H1 (cell line): ENCODE data around the gene CCDC71. TPM values are rescaled to one million over a fixed set of nuclear protein-coding genes. Genes with fewer than 3 reads are reported as not detected.

Source experiments
- CTCF ChIA-PET: fragments of 300-600 bp; sonication (Branson Sonifier 250); formaldehyde crosslinking; loops from one replicate; lab custom pipeline; 2021; ENCODE audit not compliant: partially characterized antibody; lab: Charles Lee
- POLR2A ChIA-PET: fragments of 300-600 bp; sonication (Branson Sonifier 250); formaldehyde crosslinking; loops from one replicate; lab custom pipeline; 2021; ENCODE audit warnings: inconsistent platforms; ENCODE audit not compliant: partially characterized antibody; lab: Charles Lee
- DNase-seq, 2 experiments: peaks; one replicate each; pipeline versions ENCODE4 v3.0.0 to v3.0.0-alpha.2; 2010 to 2022; ENCODE audit warnings: low spot score in 2 of 2, low read depth in 1 of 2, mixed read lengths in 1 of 2
- FAIRE-seq: peaks from 2 replicates; lab custom pipeline; 2011; peaks lifted over from hg19 to GRCh38; lab: Jason Lieb, UNC
- H2AFZ ChIP-seq: 2 replicates; pipeline ENCODE4 v1.8.1; 2012; ENCODE audit warnings: low read length, inconsistent platforms
- H2AK5ac ChIP-seq: 2 replicates; pipeline ENCODE4 v1.6.1; 2013; ENCODE audit warnings: low read depth, low read length
- H2BK120ac ChIP-seq: replicated peaks from 2 replicates; pipeline ENCODE3; 2013; ENCODE audit warnings: low read depth, low read length, inconsistent platforms
- H2BK12ac ChIP-seq: 2 replicates; pipeline ENCODE4 v1.6.1; 2013; ENCODE audit warnings: low read depth, low read length
- H2BK15ac ChIP-seq: 2 replicates; pipeline ENCODE4 v1.6.1; 2013; ENCODE audit warnings: low read length
- H2BK20ac ChIP-seq: 2 replicates; pipeline ENCODE4 v1.6.1; 2013; ENCODE audit warnings: low read length
- H2BK5ac ChIP-seq: 2 replicates; pipeline ENCODE4 v1.6.1; 2013; ENCODE audit warnings: low read depth, low read length
- H3K14ac ChIP-seq: 2 replicates; pipeline ENCODE4 v1.6.1; 2013; ENCODE audit warnings: inconsistent platforms; ENCODE audit not compliant: insufficient read length
- H3K18ac ChIP-seq: 2 replicates; pipeline ENCODE4 v1.6.1; 2013; ENCODE audit warnings: low read length; ENCODE audit errors: extremely low read depth
- H3K23ac ChIP-seq: 2 replicates; pipeline ENCODE4 v1.6.1; 2013; ENCODE audit warnings: inconsistent platforms; ENCODE audit not compliant: insufficient read length
- H3K23me2 ChIP-seq: 2 replicates; pipeline ENCODE4 v1.6.1; 2013; ENCODE audit warnings: low read depth, low read length
- H3K27ac ChIP-seq: 2 replicates; pipeline ENCODE4 v1.6.1; 2011; ENCODE audit warnings: low read depth, low read length, inconsistent platforms
- H3K27me3 ChIP-seq, 4 experiments: replicated peaks in 1 of 4; 1 replicate in 1 of 4; 2 replicates in 3 of 4; pipeline versions ENCODE4 v1.6.1 to v1.8.1; 2011 to 2013; ENCODE audit warnings: low read length in 3 of 4, mild to moderate bottlenecking in 3 of 4, inconsistent platforms in 2 of 4, mixed read lengths in 2 of 4, moderate library complexity in 1 of 4; ENCODE audit not compliant: control insufficient read depth in 3 of 4, insufficient read depth in 3 of 4; ENCODE audit errors: extremely low read depth in 1 of 4
- H3K36me3 ChIP-seq, 4 experiments: 2 replicates each; pipeline versions ENCODE4 v1.6.1 to v1.8.1; 2011 to 2013; ENCODE audit warnings: mild to moderate bottlenecking in 4 of 4, low read length in 3 of 4, moderate library complexity in 2 of 4, control low read depth in 1 of 4, inconsistent platforms in 1 of 4; ENCODE audit not compliant: insufficient read depth in 4 of 4, control insufficient read depth in 2 of 4
- H3K4ac ChIP-seq: replicated peaks from 2 replicates; pipeline ENCODE3; 2013; ENCODE audit warnings: low read length, low read depth, mixed read lengths, inconsistent platforms; ENCODE audit not compliant: insufficient read length
- H3K4me1 ChIP-seq, 4 experiments: replicated peaks in 1 of 4; 1 replicate in 1 of 4; 2 replicates in 3 of 4; pipeline versions ENCODE4 v1.6.1 to v1.8.1; 2011 to 2013; ENCODE audit warnings: low read length in 3 of 4, inconsistent platforms in 2 of 4, mixed read lengths in 1 of 4; ENCODE audit not compliant: insufficient read depth in 4 of 4, control insufficient read depth in 3 of 4
- H3K4me2 ChIP-seq, 2 experiments: 2 replicates each; pipeline versions ENCODE4 v1.6.1 to v1.8.1; 2011 to 2013; ENCODE audit warnings: low read depth in 2 of 2, low read length in 2 of 2, control low read depth in 1 of 2, inconsistent platforms in 1 of 2, mild to moderate bottlenecking in 1 of 2; ENCODE audit not compliant: insufficient read depth in 1 of 2
- H3K4me3 ChIP-seq, 4 experiments: fragments of 200-600, 300-600 bp in 1 of 4; sonication (generic), shearing (Covaris generic), sonication (Bioruptor Twin) in 1 of 4; 2 replicates each; pipeline versions ENCODE4 v1.5.1 to v1.8.1; 2011 to 2016; ENCODE audit warnings: low read length in 4 of 4, low read depth in 3 of 4, control low read depth in 2 of 4, inconsistent platforms in 2 of 4, mild to moderate bottlenecking in 2 of 4, mixed read lengths in 1 of 4, moderate library complexity in 1 of 4; ENCODE audit not compliant: insufficient read depth in 2 of 4; ENCODE audit errors: extremely low read depth in 1 of 4
- H3K56ac ChIP-seq: replicated peaks from 2 replicates; pipeline ENCODE3; 2013; ENCODE audit warnings: low read depth, mild to moderate bottlenecking, mixed read lengths, low read length, inconsistent platforms; ENCODE audit not compliant: insufficient read length
- H3K79me1 ChIP-seq: 2 replicates; pipeline ENCODE4 v1.6.1; 2013; ENCODE audit warnings: low read depth, low read length, control low read depth
- H3K79me2 ChIP-seq, 2 experiments: 2 replicates each; pipeline versions ENCODE4 v1.6.1 to v1.8.1; 2012 to 2013; ENCODE audit warnings: low read length in 2 of 2, mild to moderate bottlenecking in 2 of 2, inconsistent platforms in 1 of 2; ENCODE audit not compliant: insufficient read depth in 2 of 2, control insufficient read depth in 1 of 2
- H3K9ac ChIP-seq, 4 experiments: replicated peaks in 1 of 4; 1 replicate in 1 of 4; 2 replicates in 3 of 4; pipeline versions ENCODE4 v1.6.1 to v1.8.1; 2011 to 2013; ENCODE audit warnings: low read depth in 3 of 4, low read length in 3 of 4, control low read depth in 2 of 4, mild to moderate bottlenecking in 2 of 4, moderate library complexity in 2 of 4, inconsistent platforms in 1 of 4; ENCODE audit errors: extremely low read depth in 1 of 4
- H3K9me3 ChIP-seq, 2 experiments: 2 replicates each; pipeline versions ENCODE4 v1.6.1 to v1.8.1; 2012 to 2013; ENCODE audit warnings: mild to moderate bottlenecking in 2 of 2, moderate library complexity in 2 of 2, control low read depth in 1 of 2, inconsistent platforms in 1 of 2, low read depth in 1 of 2, low read length in 1 of 2, mixed read lengths in 1 of 2; ENCODE audit not compliant: insufficient read depth in 2 of 2
- H4K20me1 ChIP-seq, 2 experiments: replicated peaks in 1 of 2; 2 replicates each; pipeline versions ENCODE3 to v1.8.1; 2011 to 2013; ENCODE audit warnings: inconsistent platforms in 2 of 2, low read length in 2 of 2, mild to moderate bottlenecking in 1 of 2; ENCODE audit not compliant: insufficient read depth in 2 of 2, control insufficient read depth in 1 of 2
- H4K5ac ChIP-seq: 2 replicates; pipeline ENCODE4 v1.6.1; 2013; ENCODE audit warnings: low read length, low read depth, mixed read lengths, inconsistent platforms; ENCODE audit not compliant: insufficient read length
- H4K8ac ChIP-seq: 2 replicates; pipeline ENCODE4 v1.8.0; 2013; ENCODE audit warnings: mild to moderate bottlenecking, moderate library complexity, low read length, inconsistent platforms; ENCODE audit not compliant: insufficient read depth; ENCODE audit errors: extremely low read depth
- H4K91ac ChIP-seq: replicated peaks from 2 replicates; pipeline ENCODE3; 2013; ENCODE audit warnings: low read length, mixed read lengths, inconsistent platforms; ENCODE audit not compliant: insufficient read length
- ASH2L ChIP-seq: fragments of 200-600, 300-600 bp; sonication (generic); IDR thresholded peaks from one replicate; pipeline ENCODE4 v1.7.1; 2017; ENCODE audit warnings: low read length
- CHD1 ChIP-seq: IDR thresholded peaks from 2 replicates; pipeline ENCODE4 v1.6.1; 2012; ENCODE audit warnings: low read depth, low read length, improper control_type of control experiment
- FOSL1 ChIP-seq: IDR thresholded peaks from 2 replicates; pipeline ENCODE4 v1.6.1; 2011; ENCODE audit warnings: mild to moderate bottlenecking, low read depth, low read length, moderate library complexity; ENCODE audit not compliant: insufficient read depth
- MAFK ChIP-seq: IDR thresholded peaks from 2 replicates; pipeline ENCODE4 v1.6.1; 2012; ENCODE audit warnings: low read depth, mild to moderate bottlenecking, improper control_type of control experiment, low read length
- POLR2A ChIP-seq, 2 experiments: IDR thresholded peaks; 1 replicate in 1 of 2; 2 replicates in 1 of 2; pipeline ENCODE4 v1.6.1; 2011; ENCODE audit warnings: low read depth in 2 of 2, low read length in 2 of 2, mild to moderate bottlenecking in 2 of 2; ENCODE audit errors: control extremely low read depth in 1 of 2
- POU5F1 ChIP-seq: IDR thresholded peaks from 2 replicates; pipeline ENCODE4 v1.6.1; 2011; ENCODE audit warnings: low read depth, mild to moderate bottlenecking, low read length, moderate library complexity
- RXRA ChIP-seq: IDR thresholded peaks from 2 replicates; pipeline ENCODE4 v1.6.1; 2011; ENCODE audit warnings: low read depth, mild to moderate bottlenecking, low read length, moderate library complexity; ENCODE audit not compliant: insufficient read depth
- SIX5 ChIP-seq: IDR thresholded peaks from 2 replicates; pipeline ENCODE4 v1.6.1; 2011; ENCODE audit warnings: mild to moderate bottlenecking, low read depth, low read length
- TAF1 ChIP-seq: IDR thresholded peaks from 2 replicates; pipeline ENCODE4 v1.6.1; 2011; ENCODE audit warnings: mild to moderate bottlenecking, low read depth, low read length
- ZNF274 ChIP-seq: IDR thresholded peaks from 2 replicates; pipeline ENCODE4 v1.7.0; 2012; ENCODE audit warnings: low read length, borderline replicate concordance; ENCODE audit errors: extremely low read depth
- WGBS, 2 experiments: shearing (Covaris generic) in 1 of 2; methylation state at CpG; one replicate each; pipeline versions ENCODE4 v1.1.6 to v1.1.7; 2013 to 2015; ENCODE audit warnings: low lambda C conversion rate in 2 of 2, mixed read lengths in 2 of 2, inconsistent platforms in 1 of 2, low coverage in 1 of 2, missing lambda C conversion rate in 1 of 2; ENCODE audit not compliant: insufficient replicate concordance in 2 of 2, insufficient coverage in 1 of 2, insufficient read length in 1 of 2; ENCODE audit errors: extremely low coverage in 1 of 2, missing lambda C conversion rate in 1 of 2; 5-methylcytosine and 5-hydroxymethylcytosine counted together
- polyA plus RNA-seq, 7 experiments: library from polyadenylated mRNA; depleted of rRNA in 3 of 7; stranded (reverse) in 5 of 7; unstranded in 2 of 7; fragments of >200 nt in 5 of 7; fragments of 200-250 nt in 2 of 7; gene quantifications; 1 replicate in 5 of 7; 2 replicates in 1 of 7; 4 replicates in 1 of 7; pipeline versions ENCODE4 v1.2.1 to v1.2.3, GENCODE V29; 2011 to 2013; ENCODE audit warnings: missing spikeins in 2 of 7, mixed read lengths in 2 of 7
- total RNA-seq: library from RNA; stranded (reverse); fragmentation: NEBNext Ultra II Directional; extraction: Animal tissue kit (Norgen Biotek cat#: 25700); gene quantifications from 2 replicates; pipeline ENCODE4 v1.2.1, GENCODE V29; 2021
- TF ChIP-seq, protein P1 (sequence below): IDR thresholded peaks from 2 replicates; pipeline ENCODE4 v1.6.1; 2011; ENCODE audit warnings: low read depth, mild to moderate bottlenecking, low read length; ENCODE audit not compliant: insufficient read depth
- TF ChIP-seq, protein P2 (sequence below), 3 experiments: IDR thresholded peaks; 1 replicate in 2 of 3; 2 replicates in 1 of 3; pipeline versions ENCODE4 v1.5.1 to v1.6.1; 2011; ENCODE audit warnings: low read length in 3 of 3, mild to moderate bottlenecking in 3 of 3, inconsistent platforms in 2 of 3, low read depth in 1 of 3, moderate library complexity in 1 of 3; ENCODE audit not compliant: insufficient read depth in 1 of 3; ENCODE audit errors: control extremely low read depth in 1 of 3

The CCDC71 gene
- total and polyA plus RNA-seq, 2 of the 8 experiments (the other 6 are each of a cell fraction or from before 2014, with no cell fraction given), result 26.7 to 57.4 TPM

- H3K14ac ChIP-seq, result no peak overlapping the region
- H3K4me3 ChIP-seq, result no peak overlapping the region
- no peaks in the 10 kb centered on the region for H3K79me1 ChIP-seq
- H2BK20ac ChIP-seq, result no peak overlapping the region
- no peaks in the 10 kb centered on the region for H3K27me3 ChIP-seq
- no peak overlapping the region for H4K5ac ChIP-seq
- POLR2A ChIA-PET, result no interaction called here
- no peak overlapping the region for H3K27ac ChIP-seq
- 95% methylated on average over 1 of the region's 1 CpG; no CpG with 5 or more reads in 1 of the 2 experiments for WGBS, 2 experiments
- no peak for FAIRE-seq
- H2BK15ac ChIP-seq, result no peak overlapping the region
- H2BK5ac ChIP-seq, result no peak overlapping the region
- H3K79me2 ChIP-seq, result no peaks in the 10 kb centered on the region
- H2AFZ ChIP-seq, result no peak overlapping the region
- peaks cover 0 to 7% of the 10 kb centered on the region in 2 experiments; a peak in 1 of 4 replicates for H3K9me3 ChIP-seq
- CTCF ChIA-PET, result interaction anchor here (0.8 to 0.9 kb wide), 2 partner anchors 13 to 59 kb away, joined by 3 read pairs; partner anchors contain the start of gene KLHDC8B
- H3K4ac ChIP-seq, result no peak overlapping the region
- H3K56ac ChIP-seq, result no peak overlapping the region
- no peaks in the 10 kb centered on the region for H3K23me2 ChIP-seq
- H3K9ac ChIP-seq, result no peak overlapping the region
- H4K8ac ChIP-seq, result no peak overlapping the region
- H3K18ac ChIP-seq, result no peak overlapping the region
- H4K20me1 ChIP-seq, result no peaks in the 10 kb centered on the region
- H3K23ac ChIP-seq, result no peak overlapping the region
- no peak overlapping the region for H2BK120ac ChIP-seq
- DNase-seq, result no peak
- H2BK12ac ChIP-seq, result no peak overlapping the region
- no peaks in the 10 kb centered on the region for H3K36me3 ChIP-seq
- no peak overlapping the region for H4K91ac ChIP-seq
- H2AK5ac ChIP-seq, result no peak overlapping the region
- H3K4me2 ChIP-seq, result no peak overlapping the region
- 0 out of 7 replicates have a peak, but pooled peaks cover 0 to 3% (median 0%) of the 10 kb centered on the region in 4 experiments for H3K4me1 ChIP-seq
- no peak for TF ChIP-seq CHD1
- TF ChIP-seq FOSL1, result no peak
- no peak for TF ChIP-seq POU5F1
- TF ChIP-seq ASH2L, result no peak
- no peak for TF ChIP-seq MAFK
- no peak for TF ChIP-seq POLR2A (IDR thresholded peaks at IDR 0.05; ENCODE audit: control extremely low read depth in 1 of 2, low read depth in 2 of 2, low read length in 2 of 2)
- TF ChIP-seq, protein P1, sequence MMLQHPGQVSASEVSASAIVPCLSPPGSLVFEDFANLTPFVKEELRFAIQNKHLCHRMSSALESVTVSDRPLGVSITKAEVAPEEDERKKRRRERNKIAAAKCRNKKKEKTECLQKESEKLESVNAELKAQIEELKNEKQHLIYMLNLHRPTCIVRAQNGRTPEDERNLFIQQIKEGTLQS, result no peak
- no peak for TF ChIP-seq SIX5
- no peak for TF ChIP-seq RXRA
- no peak for TF ChIP-seq ZNF274
- TF ChIP-seq, protein P2, sequence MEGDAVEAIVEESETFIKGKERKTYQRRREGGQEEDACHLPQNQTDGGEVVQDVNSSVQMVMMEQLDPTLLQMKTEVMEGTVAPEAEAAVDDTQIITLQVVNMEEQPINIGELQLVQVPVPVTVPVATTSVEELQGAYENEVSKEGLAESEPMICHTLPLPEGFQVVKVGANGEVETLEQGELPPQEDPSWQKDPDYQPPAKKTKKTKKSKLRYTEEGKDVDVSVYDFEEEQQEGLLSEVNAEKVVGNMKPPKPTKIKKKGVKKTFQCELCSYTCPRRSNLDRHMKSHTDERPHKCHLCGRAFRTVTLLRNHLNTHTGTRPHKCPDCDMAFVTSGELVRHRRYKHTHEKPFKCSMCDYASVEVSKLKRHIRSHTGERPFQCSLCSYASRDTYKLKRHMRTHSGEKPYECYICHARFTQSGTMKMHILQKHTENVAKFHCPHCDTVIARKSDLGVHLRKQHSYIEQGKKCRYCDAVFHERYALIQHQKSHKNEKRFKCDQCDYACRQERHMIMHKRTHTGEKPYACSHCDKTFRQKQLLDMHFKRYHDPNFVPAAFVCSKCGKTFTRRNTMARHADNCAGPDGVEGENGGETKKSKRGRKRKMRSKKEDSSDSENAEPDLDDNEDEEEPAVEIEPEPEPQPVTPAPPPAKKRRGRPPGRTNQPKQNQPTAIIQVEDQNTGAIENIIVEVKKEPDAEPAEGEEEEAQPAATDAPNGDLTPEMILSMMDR (IDR thresholded peaks at IDR 0.05; ENCODE audit: control extremely low read depth in 1 of 3, insufficient read depth in 1 of 3, low read depth in 1 of 3, low read length in 3 of 3), result no peak
- no peak for TF ChIP-seq TAF1
These were observed 17.7 kb upstream of the CCDC71 start for GRCh38 chr3:49183873-49184272.
